ENCODE data around the gene ASNSD1. TPM values are rescaled to one million over a fixed set of nuclear protein-coding genes. Genes with fewer than 3 reads are reported as not detected.
A peak's percentile ranks its signal among the peaks of the same experiment; 100 is the strongest.
"Not testable (repeated sequence)": the region's sequence is repeated elsewhere in the genome, so short reads cannot be mapped to it uniquely, and the experiment has no call there.

ASNSD1 gene
- total RNA-seq, 1 experiment from 2014 or later = 41.4 TPM

DNA sequence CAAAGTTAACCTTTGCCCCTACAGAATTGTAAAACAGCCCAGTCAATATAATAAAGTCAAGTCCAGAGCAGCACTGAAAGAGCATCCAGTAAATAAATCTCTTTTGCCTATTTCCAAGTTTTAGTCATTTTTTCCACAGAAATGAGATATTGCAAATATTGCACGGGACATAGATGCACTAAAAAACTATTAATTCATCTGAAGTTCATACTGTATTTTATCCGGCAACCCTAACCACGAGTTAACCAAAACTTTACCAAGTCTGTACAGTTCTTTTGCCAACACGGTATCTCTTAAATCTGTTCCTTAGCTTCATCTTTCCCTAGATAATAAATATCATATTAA, 484 bp upstream of the ASNSD1 start:
- peaks cover under 1% of the 10 kb centered on the region for H3K36me3 Mint-ChIP-seq (ENCODE audit: insufficient read depth, unreplicated experiment)
- BruUV-seq (replicated peaks) = no TSS peak
- H3K4me3 Mint-ChIP-seq (ENCODE audit: unreplicated experiment) = no peak overlapping the region
- DNase-seq (ENCODE audit: unreplicated experiment) = no peak
- no peak overlapping the region for H3K27ac Mint-ChIP-seq (ENCODE audit: low read depth, unreplicated experiment)
- intact Hi-C loops (cut with micrococcal nuclease) = loop anchor here (1.0 to 5.0 kb wide), 6 partner anchors 38 to 657 kb away; partner anchors contain the start of genes HIBCH, ORMDL1, OSGEPL1 and PMS1
- ChIA-PET POLR2A (interaction anchor here (0.5 to 5.7 kb wide), 15 partner anchors 11 to 198 kb away, joined by 3 to 59 read pairs (median 4); partner anchors contain the start of genes ANKAR, ORMDL1, OSGEPL1 and PMS1), CTCF (interaction anchor here (0.6 to 8.9 kb wide), 35 partner anchors 8 to 1139 kb away, joined by 3 to 123 read pairs (median 4); partner anchors contain the start of genes ANKAR and OSGEPL1)
- TF ChIP-seq, protein P1, sequence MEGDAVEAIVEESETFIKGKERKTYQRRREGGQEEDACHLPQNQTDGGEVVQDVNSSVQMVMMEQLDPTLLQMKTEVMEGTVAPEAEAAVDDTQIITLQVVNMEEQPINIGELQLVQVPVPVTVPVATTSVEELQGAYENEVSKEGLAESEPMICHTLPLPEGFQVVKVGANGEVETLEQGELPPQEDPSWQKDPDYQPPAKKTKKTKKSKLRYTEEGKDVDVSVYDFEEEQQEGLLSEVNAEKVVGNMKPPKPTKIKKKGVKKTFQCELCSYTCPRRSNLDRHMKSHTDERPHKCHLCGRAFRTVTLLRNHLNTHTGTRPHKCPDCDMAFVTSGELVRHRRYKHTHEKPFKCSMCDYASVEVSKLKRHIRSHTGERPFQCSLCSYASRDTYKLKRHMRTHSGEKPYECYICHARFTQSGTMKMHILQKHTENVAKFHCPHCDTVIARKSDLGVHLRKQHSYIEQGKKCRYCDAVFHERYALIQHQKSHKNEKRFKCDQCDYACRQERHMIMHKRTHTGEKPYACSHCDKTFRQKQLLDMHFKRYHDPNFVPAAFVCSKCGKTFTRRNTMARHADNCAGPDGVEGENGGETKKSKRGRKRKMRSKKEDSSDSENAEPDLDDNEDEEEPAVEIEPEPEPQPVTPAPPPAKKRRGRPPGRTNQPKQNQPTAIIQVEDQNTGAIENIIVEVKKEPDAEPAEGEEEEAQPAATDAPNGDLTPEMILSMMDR (IDR thresholded peaks at IDR 0.05; ENCODE audit: unreplicated experiment) = no peak
- H3K9me3 Mint-ChIP-seq (ENCODE audit: unreplicated experiment) = no peaks in the 10 kb centered on the region
- no peaks in the 10 kb centered on the region for H3K27me3 Mint-ChIP-seq (ENCODE audit: insufficient read depth, unreplicated experiment)
- H3K4me1 Mint-ChIP-seq (ENCODE audit: insufficient read depth, unreplicated experiment) = peaks cover 5% of the 10 kb centered on the region

DNA sequence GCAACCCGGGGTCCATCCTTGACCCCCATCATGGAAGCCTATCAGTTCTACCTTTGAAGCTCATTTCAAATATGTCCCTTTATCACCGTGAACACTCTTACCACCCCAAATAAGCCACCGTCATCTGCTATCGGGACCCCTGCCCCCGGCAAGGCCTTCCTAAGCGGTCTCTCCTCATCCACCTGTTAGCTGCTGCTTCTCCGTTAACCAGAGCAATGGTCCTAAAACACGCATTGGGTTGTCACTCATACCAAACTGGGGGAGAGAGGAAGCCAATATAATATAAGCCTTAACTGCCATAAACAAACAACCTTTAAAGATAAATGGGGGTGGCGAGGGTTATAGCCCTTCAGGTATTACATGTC, 680 bp downstream of the ASNSD1 start:
- TF ChIP-seq, protein P1 (IDR thresholded peaks at IDR 0.05; ENCODE audit: unreplicated experiment) = no peak
- Mint-ChIP-seq H3K4me1 (ENCODE audit: insufficient read depth, unreplicated experiment) (peaks cover 5% of the 10 kb centered on the region), H3K36me3 (ENCODE audit: insufficient read depth, unreplicated experiment) (peaks cover 12% of the 10 kb centered on the region), H3K27me3 (ENCODE audit: insufficient read depth, unreplicated experiment) (no peaks in the 10 kb centered on the region), H3K27ac (ENCODE audit: low read depth, unreplicated experiment) (no peak overlapping the region), H3K9me3 (ENCODE audit: unreplicated experiment) (no peaks in the 10 kb centered on the region), H3K4me3 (ENCODE audit: unreplicated experiment) (no peak overlapping the region)
- BruUV-seq (replicated peaks) = no TSS peak
- ChIA-PET POLR2A (interaction anchor here (0.5 to 5.7 kb wide), 9 partner anchors 12 to 784 kb away, joined by 3 to 59 read pairs (median 9); partner anchors contain the start of genes ANKAR, ORMDL1, OSGEPL1 and PMS1), CTCF (interaction anchor here (0.8 to 8.9 kb wide), 15 partner anchors 12 to 499 kb away, joined by 3 to 123 read pairs (median 4); partner anchors contain the start of genes ANKAR and OSGEPL1)
- intact Hi-C loops (cut with micrococcal nuclease) = loop anchor here (1.0 to 5.0 kb wide), 6 partner anchors 36 to 655 kb away; partner anchors contain the start of genes HIBCH, ORMDL1, OSGEPL1 and PMS1
- DNase-seq (ENCODE audit: unreplicated experiment) = peak; percentile 9

DNA sequence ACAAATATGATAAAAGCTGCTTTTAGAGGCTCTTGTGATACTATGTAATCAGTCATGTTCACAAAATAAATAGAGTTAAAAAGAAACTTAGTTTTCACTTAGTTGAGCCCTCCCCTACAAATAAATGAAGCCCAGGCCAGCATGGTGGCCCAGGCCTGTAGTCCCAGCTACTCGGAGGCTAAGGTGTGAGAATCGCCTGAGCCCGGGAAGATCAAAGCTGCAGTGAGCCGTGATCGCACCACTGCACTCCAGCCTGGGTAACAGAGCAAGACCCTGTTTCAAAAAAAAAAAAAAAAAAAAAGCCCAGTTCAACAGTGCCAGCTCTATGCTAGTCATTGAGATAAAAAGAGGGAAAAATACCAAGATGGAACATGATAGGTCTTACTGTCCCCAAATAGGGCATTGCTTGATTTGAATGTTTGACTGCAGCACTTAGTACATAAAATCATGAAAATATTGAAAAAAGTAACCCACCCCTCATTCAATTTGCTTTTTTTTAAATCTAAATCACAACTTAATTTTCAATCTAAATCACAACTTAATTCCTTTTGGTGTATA, 1.5 kb downstream of the ASNSD1 start:
- Mint-ChIP-seq H3K27me3 (ENCODE audit: insufficient read depth, unreplicated experiment) (no peaks in the 10 kb centered on the region), H3K4me3 (ENCODE audit: unreplicated experiment) (no peak overlapping the region), H3K27ac (ENCODE audit: low read depth, unreplicated experiment) (no peak overlapping the region), H3K9me3 (ENCODE audit: unreplicated experiment) (no peaks in the 10 kb centered on the region), H3K4me1 (ENCODE audit: insufficient read depth, unreplicated experiment) (peaks cover 5% of the 10 kb centered on the region), H3K36me3 (ENCODE audit: insufficient read depth, unreplicated experiment) (peaks cover 20% of the 10 kb centered on the region)
- no peak for DNase-seq (ENCODE audit: unreplicated experiment)
- CTCF ChIA-PET = interaction anchor here (0.6 to 8.9 kb wide), 7 partner anchors 11 to 126 kb away, joined by 3 to 123 read pairs (median 24); partner anchors contain the start of genes ANKAR and OSGEPL1
- intact Hi-C loops (cut with micrococcal nuclease) = loop anchor here (5.0 kb wide), 2 partner anchors 120 to 655 kb away; partner anchors contain the start of genes HIBCH, ORMDL1 and PMS1
- POLR2A ChIA-PET = interaction anchor here (0.5 to 5.7 kb wide), 5 partner anchors 12 to 783 kb away, joined by 3 to 59 read pairs (median 5); partner anchors contain the start of gene ANKAR
- no TSS peak for BruUV-seq (replicated peaks)
- TF ChIP-seq, protein P1 (IDR thresholded peaks at IDR 0.05; ENCODE audit: unreplicated experiment) = no peak

DNA sequence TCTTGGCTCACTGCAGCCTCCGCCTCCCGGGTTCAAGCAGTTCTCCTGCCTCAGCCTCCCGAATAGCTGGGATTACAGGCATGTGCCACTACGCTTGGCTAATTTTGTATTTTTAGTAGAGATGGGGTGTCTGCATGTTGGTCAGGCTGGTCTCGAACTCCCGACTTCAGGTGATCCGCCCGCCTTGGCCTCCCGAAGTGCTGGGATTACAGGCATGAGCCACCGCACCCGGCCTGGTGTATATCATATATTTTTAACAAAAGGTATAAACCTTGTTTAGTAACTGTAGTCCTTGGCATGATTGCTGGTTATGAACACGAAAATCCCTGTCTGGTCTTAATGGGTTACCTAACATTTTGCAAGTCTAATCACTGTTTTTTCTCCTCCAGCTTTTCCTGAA, 2.1 kb downstream of the ASNSD1 start:
- POLR2A ChIA-PET = interaction anchor here (1.3 to 5.7 kb wide), 2 partner anchors 11 to 17 kb away, joined by 4 to 59 read pairs; partner anchors contain the start of gene ANKAR
- H3K9me3 Mint-ChIP-seq (ENCODE audit: unreplicated experiment) = not testable (repeated sequence)

More for the DNA sequence above, 2.1 kb downstream of the ASNSD1 start:
- intact Hi-C loops (cut with micrococcal nuclease) = loop anchor here (5.0 kb wide), 2 partner anchors 119 to 654 kb away; partner anchors contain the start of genes HIBCH, ORMDL1 and PMS1
- peaks cover 26% of the 10 kb centered on the region for H3K36me3 Mint-ChIP-seq (ENCODE audit: insufficient read depth, unreplicated experiment)
- not testable (repeated sequence) for H3K4me3 Mint-ChIP-seq (ENCODE audit: unreplicated experiment); H3K27ac Mint-ChIP-seq (ENCODE audit: low read depth, unreplicated experiment); BruUV-seq (replicated peaks); H3K4me1 Mint-ChIP-seq (ENCODE audit: insufficient read depth, unreplicated experiment); H3K27me3 Mint-ChIP-seq (ENCODE audit: insufficient read depth, unreplicated experiment); DNase-seq (ENCODE audit: unreplicated experiment)
- CTCF ChIA-PET = interaction anchor here (0.6 to 8.9 kb wide), 6 partner anchors 10 to 126 kb away, joined by 3 to 123 read pairs (median 18); partner anchors contain the start of genes ANKAR and OSGEPL1

Data from MCF 10A (cell line).